Body of pancreas (tissue), 4 donors: Measurements from ENCODE around the gene LIN52. TPM values are rescaled to one million over a fixed set of nuclear protein-coding genes. Genes with fewer than 3 reads are reported as not detected.

Experiments used
- ATAC-seq: fragments of 150-250 bp; one replicate; pipeline ENCODE4 v1.9.1; 2016
- DNase-seq, 4 donors: peaks; one replicate each; pipeline ENCODE4 v3.0.0-alpha.2; 2019
- H3K27ac ChIP-seq, 4 donors: fragments of 200-600 bp; sonication (generic); 1 replicate in 3 of 4; 2 replicates in 1 of 4; pipeline versions ENCODE4 v1.5.1 to v1.6.1; 2016 to 2019; ENCODE audit warnings: mild to moderate bottlenecking in 1 of 4, mixed read lengths in 1 of 4, moderate library complexity in 1 of 4
- H3K27me3 ChIP-seq, 2 donors: fragments of 200-600 bp; sonication (generic); one replicate each; pipeline ENCODE4 v1.6.0; 2016; ENCODE audit warnings: mild to moderate bottlenecking in 1 of 2
- H3K36me3 ChIP-seq, 2 donors: fragments of 200-600 bp; sonication (generic); replicated peaks in 1 of 2; 2 replicates each; pipeline ENCODE4 v1.5.1; 2016; ENCODE audit warnings: low read depth in 2 of 2; ENCODE audit not compliant: insufficient read depth in 1 of 2
- H3K4me1 ChIP-seq: fragments of 200-600 bp; sonication (generic); one replicate; pipeline ENCODE4 v1.6.0; 2016
- H3K4me3 ChIP-seq, 2 donors: fragments of 200-600 bp; sonication (generic); 1 replicate in 1 of 2; 2 replicates in 1 of 2; pipeline ENCODE4 v1.5.1; 2016 to 2019
- H3K9me3 ChIP-seq, 3 donors: fragments of 200-600 bp; sonication (generic); 1 replicate in 2 of 3; 2 replicates in 1 of 3; pipeline ENCODE4 v1.5.1; 2016
- CTCF ChIP-seq, 7 experiments: fragments of 450-650 bp in 4 of 7; fragments of 200-600 bp in 3 of 7; sonication (generic) in 3 of 7; IDR thresholded peaks; one replicate each; pipeline ENCODE4 v1.5.1; 2016 to 2019; ENCODE audit warnings: antibody characterized with exemption in 7 of 7
- POLR2A ChIP-seq, 3 donors: fragments of 450-650 bp; IDR thresholded peaks; one replicate each; pipeline ENCODE4 v1.6.1; 2016; ENCODE audit warnings: antibody characterized with exemption in 3 of 3, mild to moderate bottlenecking in 2 of 3
- WGBS, 2 donors: methylation state at CpG; one replicate each; pipeline ENCODE4 v1.1.5; 2017; 5-methylcytosine and 5-hydroxymethylcytosine counted together
- intact Hi-C: fragments of 100-400 bp; cut with DNase I; formaldehyde crosslinking; loops from one replicate; pipeline ENCODE4 v1.15.1; 2023
- small RNA-seq: library from RNA; depleted of rRNA; stranded (forward); fragments of <200 nt; gene quantifications from one replicate; pipeline ENCODE3, GENCODE V24; 2016
- total RNA-seq, 2 donors: library from RNA; depleted of rRNA; stranded (reverse); fragments of >200 nt; gene quantifications; one replicate each; pipeline ENCODE4 v1.1.0, GENCODE V29; 2016

The LIN52 gene
- total RNA-seq, 2 donors from 2014 or later = 3.9 to 4.6 TPM

DNA sequence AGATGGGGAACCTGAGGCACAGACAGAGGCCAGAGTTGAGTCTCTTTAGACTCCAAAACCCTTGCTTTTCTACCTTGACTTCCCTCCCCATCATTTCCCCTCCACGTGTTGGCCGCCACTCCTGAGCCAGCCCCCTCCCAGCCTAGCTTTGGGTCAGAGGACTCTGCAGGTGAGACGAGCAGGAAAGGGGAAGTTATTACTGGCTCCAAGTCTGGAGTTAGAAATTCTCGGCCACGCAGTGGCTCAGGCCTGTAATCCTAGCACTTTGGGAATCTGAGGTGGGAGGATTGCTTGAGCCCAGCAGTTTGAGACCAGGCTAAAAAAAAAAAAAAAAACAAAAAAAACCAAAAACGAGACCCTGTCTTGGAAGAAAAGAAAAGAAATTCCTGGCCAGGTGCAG is 163.3 kb downstream of the LIN52 start:
- WGBS, 2 donors = 58 to 66% methylated on average over 6 of the region's 6 CpGs
- no peaks in the 10 kb centered on the region for H3K27me3 ChIP-seq

DNA sequence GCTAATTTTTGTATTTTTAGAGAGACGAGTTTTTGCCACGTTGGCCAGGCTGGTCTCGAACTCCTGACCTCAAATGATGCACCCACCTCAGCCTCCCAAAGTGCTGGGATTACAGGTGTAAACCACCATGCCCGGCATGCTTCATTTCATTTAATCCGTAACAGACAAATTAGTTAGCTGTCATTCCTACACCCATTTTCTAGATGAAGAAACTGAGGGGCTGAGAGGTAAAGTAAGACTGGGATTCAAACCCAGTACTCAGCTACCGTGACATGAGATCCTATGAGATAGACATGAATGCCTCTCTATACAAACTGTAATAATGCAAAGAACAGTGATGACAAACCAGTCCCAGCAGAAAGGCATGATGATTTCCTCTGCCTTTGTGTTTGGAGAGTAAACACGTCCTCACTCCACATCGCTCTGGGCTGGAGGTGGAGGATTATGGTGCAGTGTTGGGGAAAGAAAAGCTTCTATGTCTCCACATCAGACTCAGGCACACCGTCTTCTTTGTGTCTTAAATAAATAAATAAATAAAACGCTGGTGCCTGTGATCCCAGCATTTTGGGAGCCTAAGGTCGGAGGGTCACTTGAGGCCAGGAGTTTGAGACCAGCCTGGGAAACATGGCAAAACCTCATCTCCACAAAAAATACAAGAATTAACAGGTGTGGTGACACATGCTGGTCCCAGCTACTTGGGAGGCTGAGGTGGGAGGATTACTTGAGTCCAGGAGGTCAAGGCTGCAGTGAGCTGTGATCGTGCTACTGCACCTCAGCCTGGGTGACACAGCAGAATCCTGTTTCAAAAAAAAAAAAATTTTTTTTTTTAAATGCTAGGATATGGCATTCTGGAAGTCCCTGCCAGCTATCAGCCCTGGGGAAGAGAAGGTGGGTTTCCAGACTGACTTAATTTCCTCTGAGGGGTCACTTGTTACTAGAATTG is 164.9 kb downstream of the LIN52 start:
- Histone ChIP-seq H3K4me1 (peaks cover 3% of the 10 kb centered on the region), H3K9me3 (no peaks in the 10 kb centered on the region), H3K27ac (no peak overlapping the region), H3K27me3 (no peaks in the 10 kb centered on the region), H3K36me3 (no peaks in the 10 kb centered on the region), H3K4me3 (no peak overlapping the region)
- WGBS, 2 donors = 63 to 67% methylated on average over 12 of the region's 12 CpGs
- TF ChIP-seq POLR2A (IDR thresholded peaks at IDR 0.05) = no peak
- TF ChIP-seq CTCF (IDR thresholded peaks at IDR 0.05) = no peak
- intact Hi-C loops = loop anchor here (5.0 kb wide), 1 partner anchor 137 kb away; no protein-coding TSS in a partner anchor
- no peak for ATAC-seq
- DNase-seq = no peak

More for the DNA sequence above, 163.3 kb downstream of the LIN52 start:
- TF ChIP-seq POLR2A (IDR thresholded peaks at IDR 0.05) = no peak
- no peak for TF ChIP-seq CTCF (IDR thresholded peaks at IDR 0.05)
- Histone ChIP-seq H3K4me1 (peaks cover 3% of the 10 kb centered on the region), H3K4me3 (no peak overlapping the region), H3K27ac (no peak overlapping the region), H3K36me3 (no peaks in the 10 kb centered on the region), H3K9me3 (no peaks in the 10 kb centered on the region)
- intact Hi-C loops = no loop called here
- DNase-seq = no peak
- ATAC-seq = no peak

Small RNA genes within 50 kb of the gene (small RNA-seq; reads per million reads assigned to genes)
- not detected for gene AC006349.1
- not detected for gene RN7SL530P

Other genes with a start within 250 kb of the LIN52 start
- 1 to 10 TPM in 1 of 2 donors, under 1 TPM in 1; 0.99 to 8.6 TPM for gene PTGR2, start 233.1 kb upstream of the LIN52 start, total RNA-seq
- gene ZNF410, start 198.1 kb upstream of the LIN52 start, total RNA-seq = 10 to 100 TPM; 18.8 to 25.9 TPM
- 1 to 10 TPM; 1.0 to 1.6 TPM for gene FAM161B, start 134.9 kb upstream of the LIN52 start, total RNA-seq
- gene COQ6, start 134.7 kb upstream of the LIN52 start, total RNA-seq = 10 to 100 TPM in 1 of 2 donors, 1 to 10 TPM in 1; 9.6 to 29.3 TPM
- 10 to 100 TPM in 1 of 2 donors, 1 to 10 TPM in 1; 4.4 to 15.5 TPM for gene ENTPD5, start 65.7 kb upstream of the LIN52 start, total RNA-seq
- gene BBOF1, start 65.6 kb upstream of the LIN52 start, total RNA-seq = 1 to 10 TPM; 1.6 to 2.9 TPM
- 10 to 100 TPM; 17.1 to 20.1 TPM for gene ALDH6A1, start 503 bp upstream of the LIN52 start, total RNA-seq
- not detected for gene VSX2, start 154.5 kb downstream of the LIN52 start, total RNA-seq
- gene ABCD4, start 218.0 kb downstream of the LIN52 start, total RNA-seq = 10 to 100 TPM; 29.8 to 51.7 TPM